PFSK-1 (cell line): ENCODE measurements around the gene GRHPR.

ENCODE experiments used
- POLR2AphosphoS5 ChIP-seq: IDR thresholded peaks from 2 replicates; pipeline ENCODE4 v1.6.1; 2012; ENCODE audit warnings: low read depth, mild to moderate bottlenecking, control low read depth, low read length, moderate library complexity
- TAF1 ChIP-seq: IDR thresholded peaks from 2 replicates; pipeline ENCODE4 v1.6.1; 2012; ENCODE audit warnings: low read length, control low read depth, borderline replicate concordance; ENCODE audit not compliant: insufficient read depth
- TF ChIP-seq, protein P1 (sequence below), 2 experiments: IDR thresholded peaks; 2 replicates each; pipeline versions ENCODE4 v1.6.1 to v1.8.0; 2011 to 2012; ENCODE audit warnings: low read depth in 2 of 2, low read length in 2 of 2, control low read depth in 1 of 2, inconsistent platforms in 1 of 2, mild to moderate bottlenecking in 1 of 2, moderate library complexity in 1 of 2; ENCODE audit not compliant: insufficient read depth in 1 of 2

GRCh38 chr9:37399336-37399735, 23.2 kb upstream of the GRHPR start:
- TF ChIP-seq, protein P1, sequence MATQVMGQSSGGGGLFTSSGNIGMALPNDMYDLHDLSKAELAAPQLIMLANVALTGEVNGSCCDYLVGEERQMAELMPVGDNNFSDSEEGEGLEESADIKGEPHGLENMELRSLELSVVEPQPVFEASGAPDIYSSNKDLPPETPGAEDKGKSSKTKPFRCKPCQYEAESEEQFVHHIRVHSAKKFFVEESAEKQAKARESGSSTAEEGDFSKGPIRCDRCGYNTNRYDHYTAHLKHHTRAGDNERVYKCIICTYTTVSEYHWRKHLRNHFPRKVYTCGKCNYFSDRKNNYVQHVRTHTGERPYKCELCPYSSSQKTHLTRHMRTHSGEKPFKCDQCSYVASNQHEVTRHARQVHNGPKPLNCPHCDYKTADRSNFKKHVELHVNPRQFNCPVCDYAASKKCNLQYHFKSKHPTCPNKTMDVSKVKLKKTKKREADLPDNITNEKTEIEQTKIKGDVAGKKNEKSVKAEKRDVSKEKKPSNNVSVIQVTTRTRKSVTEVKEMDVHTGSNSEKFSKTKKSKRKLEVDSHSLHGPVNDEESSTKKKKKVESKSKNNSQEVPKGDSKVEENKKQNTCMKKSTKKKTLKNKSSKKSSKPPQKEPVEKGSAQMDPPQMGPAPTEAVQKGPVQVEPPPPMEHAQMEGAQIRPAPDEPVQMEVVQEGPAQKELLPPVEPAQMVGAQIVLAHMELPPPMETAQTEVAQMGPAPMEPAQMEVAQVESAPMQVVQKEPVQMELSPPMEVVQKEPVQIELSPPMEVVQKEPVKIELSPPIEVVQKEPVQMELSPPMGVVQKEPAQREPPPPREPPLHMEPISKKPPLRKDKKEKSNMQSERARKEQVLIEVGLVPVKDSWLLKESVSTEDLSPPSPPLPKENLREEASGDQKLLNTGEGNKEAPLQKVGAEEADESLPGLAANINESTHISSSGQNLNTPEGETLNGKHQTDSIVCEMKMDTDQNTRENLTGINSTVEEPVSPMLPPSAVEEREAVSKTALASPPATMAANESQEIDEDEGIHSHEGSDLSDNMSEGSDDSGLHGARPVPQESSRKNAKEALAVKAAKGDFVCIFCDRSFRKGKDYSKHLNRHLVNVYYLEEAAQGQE (IDR thresholded peaks at IDR 0.05; ENCODE audit: insufficient read depth in 1 of 2, low read depth in 2 of 2, low read length in 2 of 2), result no peak
- TF ChIP-seq TAF1 (no peak), POLR2AphosphoS5 (no peak)
